ENCODE results near the gene ELMO3.

The ELMO3 gene

GRCh38 chr16:67199011-67199807 is at the start of gene ELMO3:
ELMO3 (plus strand) TSS chr16:67199131; CDS start chr16:67199327, 196 bp downstream.
- peak; percentile 53 for DNase-seq

GRCh38 chr16:67149276-67150046 is 49.5 kb upstream of the ELMO3 start:
- DNase-seq = no peak

- peak; percentile 61 for DNase-seq
These were observed 48.7 kb upstream of the ELMO3 start for GRCh38 chr16:67150047-67150832.

GRCh38 chr16:67150833-67151396 is 48.0 kb upstream of the ELMO3 start, which contains the start of gene B3GNT9:
B3GNT9 (minus strand) TSS chr16:67150998; CDS start chr16:67150485, 513 bp downstream.
- DNase-seq = peak; percentile 85

GRCh38 chr16:67151431-67152097 is 47.4 kb upstream of the ELMO3 start:
- DNase-seq = no peak

- no peak for DNase-seq
These were observed 44.2 kb upstream of the ELMO3 start for GRCh38 chr16:67154578-67155294.

- DNase-seq = peak; percentile 63
These were observed 43.4 kb upstream of the ELMO3 start for GRCh38 chr16:67155295-67156142.

GRCh38 chr16:67156143-67156844 is 42.6 kb upstream of the ELMO3 start:
- no peak for DNase-seq

- DNase-seq = no peak
These were observed 41.7 kb upstream of the ELMO3 start for GRCh38 chr16:67157106-67157748.

- no peak for DNase-seq
These were observed 40.9 kb upstream of the ELMO3 start for GRCh38 chr16:67157892-67158635.

- no peak for DNase-seq
These were observed 40.0 kb upstream of the ELMO3 start for GRCh38 chr16:67158637-67159600.

GRCh38 chr16:67161595-67162058 is 37.3 kb upstream of the ELMO3 start:
- DNase-seq = no peak

- DNase-seq = no peak
These were observed 36.3 kb upstream of the ELMO3 start for GRCh38 chr16:67162506-67163163.

GRCh38 chr16:67163164-67163998 is 35.5 kb upstream of the ELMO3 start:
- peak; percentile 90 for DNase-seq

GRCh38 chr16:67163999-67164558 is 34.9 kb upstream of the ELMO3 start:
- DNase-seq = no peak

Data from NCI-H2171 (cell line).